ENCODE measurements around the gene DOCK9. TPM values are rescaled to one million over a fixed set of nuclear protein-coding genes. Genes with fewer than 3 reads are reported as not detected.

Gene DOCK9
- total and polyA plus RNA-seq, 2 donors (not counting 3 experiments of a cell fraction or from before 2014, with no cell fraction given): 147 to 323 TPM

DNA sequence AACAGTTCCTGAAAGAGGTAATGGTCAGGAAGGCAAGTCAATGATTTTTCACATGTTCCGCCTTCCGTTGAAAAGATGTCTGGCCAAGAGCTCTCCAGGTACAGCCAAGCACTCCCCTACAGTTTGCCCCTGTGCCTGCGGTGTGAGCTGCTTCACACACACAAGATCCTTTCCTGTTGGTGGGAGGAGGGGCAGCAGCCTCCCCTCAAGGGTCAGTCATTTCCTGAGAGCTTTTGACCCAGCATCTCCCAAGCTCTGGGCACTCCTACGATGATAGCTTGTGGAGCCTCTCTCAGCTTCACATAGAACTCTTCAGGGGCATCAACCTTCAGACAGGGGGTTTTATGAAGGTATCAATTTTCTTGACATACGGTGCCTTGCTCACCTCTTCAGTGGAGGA lies 86.9 kb downstream of the DOCK9 start:
- no peak for FAIRE-seq
- TF ChIP-seq, protein P1, sequence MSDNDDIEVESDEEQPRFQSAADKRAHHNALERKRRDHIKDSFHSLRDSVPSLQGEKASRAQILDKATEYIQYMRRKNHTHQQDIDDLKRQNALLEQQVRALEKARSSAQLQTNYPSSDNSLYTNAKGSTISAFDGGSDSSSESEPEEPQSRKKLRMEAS (IDR thresholded peaks at IDR 0.05; ENCODE audit: insufficient read depth, insufficient read length): no peak
- TF ChIP-seq EZH2 (IDR thresholded peaks at IDR 0.05; ENCODE audit: borderline replicate concordance, low read depth, low read length, severe bottlenecking) (no peak), POLR2AphosphoS5 (IDR thresholded peaks at IDR 0.05; ENCODE audit: insufficient read depth, low read depth, low read length) (no peak), MYC (IDR thresholded peaks at IDR 0.05; ENCODE audit: low read depth, low read length) (no peak), JUN (IDR thresholded peaks at IDR 0.05; ENCODE audit: borderline replicate concordance, insufficient read depth, insufficient read length, low read depth) (no peak), FOS (IDR thresholded peaks at IDR 0.05; ENCODE audit: borderline replicate concordance, insufficient read depth, low read length) (no peak), POLR2A (IDR thresholded peaks at IDR 0.05; ENCODE audit: low read depth, low read length) (no peak), GATA2 (IDR thresholded peaks at IDR 0.05; ENCODE audit: insufficient read depth, insufficient read length, low read depth, low read length) (no peak)
- TF ChIP-seq, protein P2, sequence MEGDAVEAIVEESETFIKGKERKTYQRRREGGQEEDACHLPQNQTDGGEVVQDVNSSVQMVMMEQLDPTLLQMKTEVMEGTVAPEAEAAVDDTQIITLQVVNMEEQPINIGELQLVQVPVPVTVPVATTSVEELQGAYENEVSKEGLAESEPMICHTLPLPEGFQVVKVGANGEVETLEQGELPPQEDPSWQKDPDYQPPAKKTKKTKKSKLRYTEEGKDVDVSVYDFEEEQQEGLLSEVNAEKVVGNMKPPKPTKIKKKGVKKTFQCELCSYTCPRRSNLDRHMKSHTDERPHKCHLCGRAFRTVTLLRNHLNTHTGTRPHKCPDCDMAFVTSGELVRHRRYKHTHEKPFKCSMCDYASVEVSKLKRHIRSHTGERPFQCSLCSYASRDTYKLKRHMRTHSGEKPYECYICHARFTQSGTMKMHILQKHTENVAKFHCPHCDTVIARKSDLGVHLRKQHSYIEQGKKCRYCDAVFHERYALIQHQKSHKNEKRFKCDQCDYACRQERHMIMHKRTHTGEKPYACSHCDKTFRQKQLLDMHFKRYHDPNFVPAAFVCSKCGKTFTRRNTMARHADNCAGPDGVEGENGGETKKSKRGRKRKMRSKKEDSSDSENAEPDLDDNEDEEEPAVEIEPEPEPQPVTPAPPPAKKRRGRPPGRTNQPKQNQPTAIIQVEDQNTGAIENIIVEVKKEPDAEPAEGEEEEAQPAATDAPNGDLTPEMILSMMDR (IDR thresholded peaks at IDR 0.05; ENCODE audit: extremely low read depth in 1 of 2, insufficient read depth in 1 of 2, low read depth in 1 of 2, low read length in 2 of 2): no peak
- Histone ChIP-seq H3K9me3 (replicated peaks; ENCODE audit: control insufficient read depth, insufficient read depth, low read length) (no peaks in the 10 kb centered on the region), H3K4me2 (ENCODE audit: insufficient read depth, low read length) (peak overlapping the region; percentile 39), H3K9ac (replicated peaks; ENCODE audit: extremely low read depth, insufficient read depth, low read length) (no peak overlapping the region), H3K27me3 (ENCODE audit: control insufficient read depth in 2 of 2, insufficient read depth in 2 of 2, low read length in 2 of 2) (no peaks in the 10 kb centered on the region), H3K4me3 (replicated peaks in 1 of 3; ENCODE audit: insufficient read depth in 1 of 3, low read depth in 1 of 3, low read length in 3 of 3) (no peak overlapping the region), H2AFZ (ENCODE audit: low read depth, low read length) (no peak overlapping the region), H4K20me1 (replicated peaks; ENCODE audit: control insufficient read depth, extremely low read depth, insufficient read depth, low read length) (no peaks in the 10 kb centered on the region), H3K4me1 (ENCODE audit: control insufficient read depth, extremely low read depth, insufficient read depth, low read length) (peaks cover 51% of the 10 kb centered on the region), H3K9me1 (replicated peaks; ENCODE audit: control insufficient read depth, extremely low read depth, insufficient read depth, low read length) (no peaks in the 10 kb centered on the region), H3K27ac (ENCODE audit: insufficient read depth, low read depth, low read length) (peak overlapping the region; percentile 1), H3K79me2 (ENCODE audit: control insufficient read depth, insufficient read depth, low read length) (no peaks in the 10 kb centered on the region), H3K36me3 (ENCODE audit: control insufficient read depth in 2 of 2, extremely low read depth in 1 of 2, insufficient read depth in 2 of 2, low read length in 2 of 2) (peaks cover 10 to 11% of the 10 kb centered on the region in 2 experiments)
- ChIA-PET CTCF (interaction anchor here (0.9 to 3.8 kb wide), 3 partner anchors 14 to 143 kb away, joined by 4 to 18 read pairs (median 5); no protein-coding TSS in a partner anchor), POLR2A (interaction anchor here (0.8 to 1.2 kb wide), 2 partner anchors 85 to 88 kb away, joined by 3 read pairs; no protein-coding TSS in a partner anchor)
- dilution Hi-C loops (cut with MboI; ENCODE audit: extremely low pct_ligation_motif_present, low sequenced_read_pairs): no loop called here
- BruUV-seq (replicated peaks): no TSS peak
- intact Hi-C loops (cut with micrococcal nuclease): loop anchor here (5.0 kb wide), 2 partner anchors 86 to 141 kb away; partner anchors contain the start of gene DOCK9
- DNase-seq (ENCODE audit: low read depth, low spot score): peak; percentile 46

All from endothelial cell of umbilical vein (primary cell).